Measurements from ENCODE around the gene KRT33B. TPM values are rescaled to one million over a fixed set of nuclear protein-coding genes. Genes with fewer than 3 reads are reported as not detected.

The KRT33B gene
- polyA plus RNA-seq, 3 donors = not detected

- Histone ChIP-seq H3K9me3 (replicated peaks in 1 of 2; ENCODE audit: control insufficient read depth in 1 of 2, insufficient read depth in 1 of 2, low read length in 2 of 2) (no peaks in the 10 kb centered on the region), H3K79me2 (ENCODE audit: insufficient read depth, low read length) (no peaks in the 10 kb centered on the region), H3K27me3 (ENCODE audit: control insufficient read depth in 2 of 2, insufficient read depth in 2 of 2, low read length in 2 of 2) (peaks cover 2 to 8% of the 10 kb centered on the region in 2 donors), H3K4me1 (ENCODE audit: control insufficient read depth in 1 of 2, insufficient read depth in 2 of 2, low read length in 2 of 2) (no peaks in the 10 kb centered on the region), H4K20me1 (ENCODE audit: insufficient read depth, low read length) (no peaks in the 10 kb centered on the region), H3K4me3 (replicated peaks in 1 of 3; ENCODE audit: low read depth in 2 of 3, low read length in 3 of 3) (no peak overlapping the region), H2AFZ (ENCODE audit: insufficient read depth, low read depth, low read length, poor library complexity, severe bottlenecking) (no peak overlapping the region), H3K36me3 (replicated peaks in 1 of 2; ENCODE audit: control insufficient read depth in 1 of 2, insufficient read depth in 2 of 2, low read length in 2 of 2) (no peaks in the 10 kb centered on the region), H3K9ac (ENCODE audit: insufficient read depth, low read length, poor library complexity, severe bottlenecking) (no peak overlapping the region), H3K27ac (ENCODE audit: low read depth in 1 of 2, low read length in 2 of 2) (no peak overlapping the region), H3K4me2 (replicated peaks; ENCODE audit: extremely low read depth, low read length, poor library complexity, severe bottlenecking) (no peak overlapping the region)
- Mint-ChIP-seq H3K4me3 (no peak overlapping the region), H3K9me3 (no peaks in the 10 kb centered on the region), H3K27me3 (ENCODE audit: low read depth in 3 of 3) (peaks cover 2 to 16% (median 4%) of the 10 kb centered on the region in 3 donors), H3K27ac (no peak overlapping the region), H3K36me3 (no peaks in the 10 kb centered on the region), H3K4me1 (no peaks in the 10 kb centered on the region)
- 96% methylated on average over 10 of the region's 10 CpGs for WGBS (ENCODE audit: insufficient coverage)
- DNase-seq = no peak
- intact Hi-C loops (cut with micrococcal nuclease) = no loop called here
- no peak for TF ChIP-seq CTCF (IDR thresholded peaks at IDR 0.05)
These were observed 24.8 kb upstream of the KRT33B start for GRCh38 chr17:41394254-41394996.

GRCh38 chr17:41393826-41394225 is 24.2 kb upstream of the KRT33B start:
- Histone ChIP-seq H3K27me3 (ENCODE audit: control insufficient read depth in 2 of 2, insufficient read depth in 2 of 2, low read length in 2 of 2) (peaks cover 2 to 8% of the 10 kb centered on the region in 2 donors), H3K36me3 (replicated peaks in 1 of 2; ENCODE audit: control insufficient read depth in 1 of 2, insufficient read depth in 2 of 2, low read length in 2 of 2) (no peaks in the 10 kb centered on the region), H2AFZ (ENCODE audit: insufficient read depth, low read depth, low read length, poor library complexity, severe bottlenecking) (no peak overlapping the region), H3K27ac (ENCODE audit: low read depth in 1 of 2, low read length in 2 of 2) (no peak overlapping the region), H3K9ac (ENCODE audit: insufficient read depth, low read length, poor library complexity, severe bottlenecking) (no peak overlapping the region), H3K9me3 (replicated peaks in 1 of 2; ENCODE audit: control insufficient read depth in 1 of 2, insufficient read depth in 1 of 2, low read length in 2 of 2) (no peaks in the 10 kb centered on the region), H3K4me3 (replicated peaks in 1 of 3; ENCODE audit: low read depth in 2 of 3, low read length in 3 of 3) (no peak overlapping the region), H3K4me1 (ENCODE audit: control insufficient read depth in 1 of 2, insufficient read depth in 2 of 2, low read length in 2 of 2) (no peaks in the 10 kb centered on the region), H3K79me2 (ENCODE audit: insufficient read depth, low read length) (no peaks in the 10 kb centered on the region), H4K20me1 (ENCODE audit: insufficient read depth, low read length) (no peaks in the 10 kb centered on the region), H3K4me2 (replicated peaks; ENCODE audit: extremely low read depth, low read length, poor library complexity, severe bottlenecking) (no peak overlapping the region)
- Mint-ChIP-seq H3K4me1 (no peaks in the 10 kb centered on the region), H3K27ac (no peak overlapping the region), H3K36me3 (no peaks in the 10 kb centered on the region), H3K9me3 (peaks cover 0 to 2% (median 0%) of the 10 kb centered on the region in 7 donors), H3K4me3 (no peak overlapping the region), H3K27me3 (ENCODE audit: low read depth in 3 of 3) (peaks cover 1 to 17% (median 2%) of the 10 kb centered on the region in 3 donors)
- WGBS (ENCODE audit: insufficient coverage) = 89% methylated on average over 10 of the region's 10 CpGs
- TF ChIP-seq CTCF (IDR thresholded peaks at IDR 0.05) = no peak
- intact Hi-C loops (cut with micrococcal nuclease) = no loop called here
- no peak for DNase-seq

All from CD14-positive monocyte (primary cell).